Effector CD4-positive, alpha-beta T cell (primary cell): ENCODE data around the gene CORO6.
"Not testable (repeated sequence)": the region's sequence is repeated elsewhere in the genome, so short reads cannot be mapped to it uniquely, and the experiment has no call there.

Source experiments
- DNase-seq: peaks from one replicate; pipeline ENCODE4 v3.0.0-alpha.2; 2020
- total RNA-seq: gene quantifications from one replicate; lab custom pipeline; 2026; lab: John Stamatoyannopoulos, UW

The CORO6 gene
- total RNA-seq, result 4.1 reads per million, percentile 16 among the genes with 10 or more reads in this experiment

- peak; percentile 64 for DNase-seq
Measured at GRCh38 chr17:29622337-29623282, at the start of gene CORO6. Gene CORO6, minus strand, starts transcription at chr17:29622912. Its CDS starts 1,491 bp downstream, at chr17:29621421.

DNA sequence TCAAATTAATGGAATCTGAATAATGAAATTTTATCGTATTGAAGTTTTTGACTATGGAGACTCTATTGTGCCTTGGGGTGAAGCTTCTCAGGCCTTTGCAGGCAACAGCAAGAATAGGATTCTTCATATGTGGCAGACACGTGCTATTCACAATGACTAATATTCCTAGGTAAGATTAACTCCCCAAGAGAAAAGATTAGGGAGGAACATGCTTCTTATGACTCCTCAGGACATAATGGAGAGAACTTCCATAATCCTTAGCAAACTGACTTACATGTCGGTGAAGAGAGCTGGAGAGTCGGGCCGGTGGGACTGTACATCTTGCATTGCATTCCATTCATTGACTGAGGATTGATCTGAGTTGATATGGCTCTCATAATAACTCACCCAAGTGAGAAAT is 48.9 kb upstream of the CORO6 start:
- no peak for DNase-seq

DNA sequence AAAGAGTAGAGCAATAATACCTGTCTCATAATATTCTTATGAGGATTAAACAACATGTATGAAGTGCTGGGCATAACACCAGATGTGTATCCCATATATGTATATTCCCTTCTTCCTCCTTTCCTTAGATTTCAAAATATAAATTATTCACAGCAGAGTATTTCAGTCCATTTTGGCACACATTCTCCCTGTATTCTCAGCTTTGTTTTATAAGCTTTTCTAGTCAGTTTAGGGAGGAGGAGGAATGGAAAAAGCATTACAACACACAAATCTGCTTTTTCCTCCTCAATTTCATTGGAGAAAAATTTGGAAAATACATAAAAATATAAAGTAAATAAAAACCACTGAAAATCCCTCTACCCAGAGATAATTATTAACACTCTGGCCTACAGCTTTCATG is 46.6 kb upstream of the CORO6 start:
- DNase-seq, result no peak

GRCh38 chr17:29667969-29668368 is 45.3 kb upstream of the CORO6 start:
- no peak for DNase-seq

DNA sequence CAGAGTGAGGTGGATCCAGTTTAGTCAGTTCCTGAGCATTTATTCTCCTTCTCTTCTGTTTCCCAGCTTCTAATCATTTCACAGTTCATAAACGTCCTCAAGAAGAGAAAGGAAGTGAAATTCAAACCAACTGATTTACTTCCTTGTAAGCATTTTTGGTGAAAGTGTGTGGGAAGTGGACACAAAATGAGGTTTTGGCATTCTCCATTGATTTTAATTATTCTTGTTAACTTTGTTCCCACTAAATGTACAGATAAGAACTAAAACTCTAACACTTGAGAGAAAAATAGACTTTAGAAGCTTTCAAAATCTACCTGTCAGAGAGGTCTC is 42.7 kb upstream of the CORO6 start:
- no peak for DNase-seq

DNA sequence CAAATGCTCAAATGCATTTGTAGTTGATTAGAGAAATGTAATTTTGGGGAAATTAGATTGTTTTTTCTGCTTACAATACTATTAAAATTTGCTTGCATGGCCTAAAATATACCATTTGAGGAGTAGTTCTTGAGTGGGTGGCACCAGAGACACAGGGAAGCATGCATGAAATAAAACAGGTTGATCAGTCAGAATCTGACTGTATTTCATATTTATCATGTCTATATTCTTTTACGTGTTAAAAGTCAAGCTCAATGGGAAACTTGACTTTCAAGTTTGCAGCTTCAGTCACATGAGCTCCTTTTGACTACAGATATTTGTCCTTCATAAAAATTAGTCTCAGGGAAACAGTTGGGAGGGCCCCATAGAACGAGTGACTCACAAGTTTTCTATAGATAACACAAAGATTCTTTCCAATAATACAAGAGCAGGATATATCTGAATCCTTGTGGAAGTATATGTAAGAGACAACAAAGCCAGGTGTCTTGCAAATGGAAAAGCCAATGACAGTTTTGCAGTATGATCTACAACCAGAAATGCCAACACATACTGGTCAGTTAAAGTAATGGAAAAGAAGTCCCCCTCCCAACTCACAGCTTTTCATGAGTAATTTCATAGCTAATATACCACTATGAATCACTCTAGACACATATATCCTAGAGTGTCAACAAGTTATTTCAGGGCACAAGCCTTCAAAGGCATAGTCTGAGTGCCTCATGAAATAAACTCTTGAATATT is 42.2 kb upstream of the CORO6 start:
- no peak for DNase-seq

- DNase-seq, result no peak
Measured at GRCh38 chr17:29663155-29663554, 40.4 kb upstream of the CORO6 start.

DNA sequence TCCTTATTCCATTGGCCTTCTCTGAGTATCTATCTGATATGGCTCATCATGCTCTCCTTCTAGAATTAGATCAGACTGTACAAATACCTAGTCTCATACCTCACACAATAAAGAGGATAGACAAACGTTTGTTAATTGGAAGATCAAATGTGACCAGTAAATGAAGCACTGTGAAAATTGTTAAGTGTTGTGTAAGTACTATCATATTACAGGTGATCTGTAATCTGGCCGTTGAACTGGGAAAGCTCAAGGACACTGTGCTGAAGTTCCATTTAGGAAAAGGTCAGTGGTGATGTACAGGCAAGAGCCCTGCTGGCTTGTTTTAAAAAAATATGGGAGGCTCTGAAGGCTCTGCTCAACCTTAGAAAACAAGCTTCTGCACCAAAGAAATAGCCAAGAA is 38.5 kb upstream of the CORO6 start:
- DNase-seq, result no peak

- no peak for DNase-seq
Measured at GRCh38 chr17:29659155-29659554, 36.4 kb upstream of the CORO6 start.

- no peak for DNase-seq
Measured at GRCh38 chr17:29655323-29655722, 32.6 kb upstream of the CORO6 start.

GRCh38 chr17:29653995-29654714 is 31.4 kb upstream of the CORO6 start:
- DNase-seq, result no peak

- DNase-seq, result no peak
Measured at GRCh38 chr17:29652976-29653375, 30.3 kb upstream of the CORO6 start.

DNA sequence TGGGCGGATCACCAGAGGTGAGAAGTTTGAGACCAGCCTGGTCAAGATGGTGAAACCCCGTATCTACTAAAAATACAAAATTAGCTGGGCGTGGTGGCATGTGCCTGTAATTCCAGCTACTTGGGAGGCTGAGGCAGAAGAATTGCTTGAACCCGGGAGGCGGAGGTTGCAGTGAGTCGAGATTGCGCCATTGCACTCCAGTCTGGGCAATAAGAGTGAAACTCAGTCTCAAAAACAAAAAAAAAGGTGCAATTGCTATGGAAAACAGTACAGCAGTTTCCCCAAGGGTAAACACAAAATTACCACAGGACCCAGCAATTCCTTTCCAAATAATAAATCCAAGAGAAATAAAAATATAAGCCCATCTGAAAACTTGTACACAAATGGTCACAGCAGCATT is 29.2 kb upstream of the CORO6 start:
- DNase-seq, result not testable (repeated sequence)

- no peak for DNase-seq
Measured at GRCh38 chr17:29650396-29650795, 27.7 kb upstream of the CORO6 start.

DNA sequence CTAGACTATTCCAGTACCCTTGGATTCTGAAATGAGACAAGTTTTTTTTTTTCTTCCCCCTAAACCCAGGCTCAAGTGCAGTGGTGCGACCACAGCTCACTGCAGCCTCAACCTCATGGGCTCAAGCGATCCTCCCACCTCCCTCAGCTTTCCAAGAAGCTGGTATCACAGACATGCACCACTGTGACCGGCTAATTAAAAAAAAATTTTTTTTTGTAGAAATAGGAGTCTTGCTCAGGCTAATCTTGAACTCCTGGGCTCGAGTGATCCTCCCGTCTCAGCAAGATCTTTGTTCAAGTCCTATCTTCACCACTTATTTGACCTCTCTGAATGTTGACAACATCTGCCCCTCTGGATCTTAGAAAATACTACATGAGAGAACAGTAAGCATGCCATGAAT is 26.6 kb upstream of the CORO6 start:
- DNase-seq, result no peak

DNA sequence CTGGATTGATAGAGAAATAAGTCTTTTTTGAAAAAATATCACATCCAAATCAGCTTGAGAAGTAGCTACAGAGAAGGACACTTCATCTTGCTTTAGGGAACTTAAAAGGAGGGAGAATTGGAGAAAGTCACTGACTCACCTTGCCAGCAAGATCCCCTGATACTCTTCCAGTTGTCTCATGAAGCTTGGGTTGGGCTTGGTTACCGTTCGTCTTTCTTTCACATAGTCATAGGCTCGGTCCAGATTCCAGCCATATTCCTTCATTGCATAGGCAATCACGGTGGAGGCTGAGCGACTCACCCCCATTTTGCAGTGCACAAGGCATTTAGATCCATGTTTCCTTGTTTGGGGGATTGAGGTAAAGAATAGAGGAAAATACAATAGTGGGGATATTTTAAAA is 25.3 kb upstream of the CORO6 start:
- DNase-seq, result no peak

DNA sequence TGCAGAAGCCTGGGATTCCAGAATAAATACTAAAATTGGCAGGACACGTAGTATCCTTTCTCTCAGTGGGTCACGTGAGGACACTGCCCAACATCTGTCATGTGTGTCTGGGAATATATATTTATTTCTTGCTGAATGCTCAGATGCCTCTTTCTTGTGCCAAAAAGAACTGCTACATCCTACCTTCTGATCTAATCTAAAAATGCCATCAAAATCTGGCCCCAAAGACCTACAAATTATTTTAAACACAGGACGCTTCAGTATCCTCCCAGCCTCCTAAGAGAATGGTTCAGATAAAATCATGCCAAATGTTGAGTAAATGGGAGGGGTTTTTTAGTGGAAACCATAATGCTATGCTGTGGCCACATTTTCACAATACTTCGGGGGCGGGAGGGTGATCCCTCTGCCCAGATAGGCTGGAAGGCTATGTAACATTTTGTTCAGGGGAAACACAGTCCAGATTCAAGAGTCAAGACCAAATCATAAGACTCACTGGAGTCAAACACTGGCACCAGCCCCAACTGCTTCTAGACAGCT is 22.9 kb upstream of the CORO6 start:
- no peak for DNase-seq

- DNase-seq, result no peak
Measured at GRCh38 chr17:29643817-29644160, 21.1 kb upstream of the CORO6 start.

- DNase-seq, result no peak
Measured at GRCh38 chr17:29642171-29642611, 19.5 kb upstream of the CORO6 start.

GRCh38 chr17:29640981-29641642 is 18.4 kb upstream of the CORO6 start:
- DNase-seq, result no peak

DNA sequence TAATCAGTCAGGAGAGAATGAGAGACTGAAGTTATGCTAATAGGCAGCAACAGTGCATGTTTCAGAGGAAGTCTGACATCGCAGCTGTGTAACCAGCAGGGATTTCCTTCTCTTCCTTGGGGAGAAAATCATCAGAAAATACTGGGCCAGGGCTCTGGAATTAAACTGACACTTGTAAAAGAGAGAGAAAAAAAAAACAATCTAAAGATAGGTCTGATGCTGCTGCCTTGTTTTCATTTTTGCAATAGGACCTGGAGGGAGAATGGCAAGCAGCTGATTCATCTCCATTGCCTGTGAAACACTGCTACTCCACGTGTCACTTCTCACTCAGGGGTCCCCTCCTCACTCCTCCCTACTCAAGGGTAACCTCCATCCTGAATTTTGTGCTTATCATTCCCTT is 17.7 kb upstream of the CORO6 start:
- no peak for DNase-seq

DNA sequence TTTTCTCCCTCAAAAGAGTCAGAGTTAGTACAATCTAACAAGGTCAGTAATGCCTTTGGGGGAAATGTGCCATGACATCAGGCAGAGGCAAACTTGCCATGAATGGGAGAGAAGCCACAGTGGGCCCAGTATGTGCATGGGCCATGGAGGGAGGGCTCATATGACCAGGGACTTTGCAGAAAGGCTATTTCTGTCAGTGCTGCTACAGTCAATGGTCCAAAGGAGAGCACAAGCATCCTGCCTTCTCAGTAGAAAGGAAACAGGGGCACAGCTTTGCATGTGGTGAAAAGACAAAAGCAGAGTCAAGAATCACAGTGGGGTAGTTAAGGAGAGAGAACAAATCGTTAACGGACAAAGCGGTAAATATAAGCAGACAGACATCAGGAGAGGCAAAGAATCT is 11.2 kb upstream of the CORO6 start:
- DNase-seq, result no peak
